ENCODE results near the gene ARFGAP1. TPM values are rescaled to one million over a fixed set of nuclear protein-coding genes. Genes with fewer than 3 reads are reported as not detected.

ARFGAP1 gene
- polyA plus RNA-seq, 1 donor (not counting 4 experiments of a cell fraction or from before 2014, with no cell fraction given): 31.5 TPM

DNA sequence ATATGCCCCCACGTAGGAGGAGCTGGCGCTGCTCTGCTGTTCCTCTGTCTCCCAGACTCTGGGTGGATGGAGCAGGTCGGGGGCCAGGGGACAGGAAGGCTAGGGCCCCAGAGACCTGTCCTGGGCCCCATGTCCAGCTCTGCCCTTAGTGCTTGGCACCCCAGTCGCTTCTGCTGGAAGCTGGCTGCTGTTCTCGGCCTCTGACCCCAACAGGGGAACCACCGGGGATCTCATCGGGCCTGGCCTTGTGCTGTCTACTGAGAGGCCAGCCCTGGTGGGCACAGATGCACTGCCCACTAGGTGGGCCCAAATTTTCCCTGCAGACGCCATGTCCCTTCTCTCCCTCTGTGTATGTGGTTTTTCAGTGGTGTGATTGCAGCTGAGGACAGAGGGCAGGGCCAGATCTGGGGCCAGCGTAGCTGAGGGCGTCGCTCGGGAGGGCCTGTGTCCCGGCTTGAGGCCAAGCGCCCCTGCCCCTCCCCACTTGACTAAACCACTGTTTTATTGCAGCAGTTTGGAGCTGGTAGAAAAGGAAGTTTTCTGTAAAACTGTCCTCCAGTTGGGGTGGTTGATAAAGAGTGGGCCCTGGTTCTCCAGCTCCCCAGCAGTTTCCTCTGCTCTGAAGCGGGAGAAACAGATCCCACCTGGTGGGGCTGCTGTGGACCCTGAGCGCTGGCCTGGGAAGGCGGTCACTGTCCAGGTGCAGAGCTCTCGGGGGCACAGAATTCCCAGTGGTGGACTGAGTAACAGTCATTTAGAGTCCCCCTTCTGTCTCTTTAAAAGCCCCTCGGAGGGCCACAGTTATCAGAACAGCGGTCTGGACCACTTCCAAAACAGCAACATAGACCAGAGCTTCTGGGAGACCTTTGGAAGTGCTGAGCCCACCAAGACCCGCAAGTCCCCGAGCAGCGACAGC lies 14.4 kb downstream of the ARFGAP1 start:
- no peak overlapping the region for H3K9ac ChIP-seq (ENCODE audit: control insufficient read depth, extremely low read depth, insufficient read depth, low read length)
- FAIRE-seq (no peak), DNase-seq (ENCODE audit: low read depth, low spot score) (no peak)
- H3K27me3 ChIP-seq (ENCODE audit: control insufficient read depth, extremely low read depth, insufficient read depth, low read length): no peaks in the 10 kb centered on the region
- no peaks in the 10 kb centered on the region for H3K9me3 ChIP-seq (ENCODE audit: control insufficient read depth, low read depth, low read length)
- no peak overlapping the region for H3K27ac ChIP-seq (ENCODE audit: control insufficient read depth, insufficient read depth, low read length)
- H3K4me3 ChIP-seq (ENCODE audit: control insufficient read depth in 2 of 3, extremely low read depth in 1 of 3, insufficient read depth in 2 of 3, low read depth in 1 of 3, low read length in 3 of 3): no peak overlapping the region
- TF ChIP-seq, protein P1, sequence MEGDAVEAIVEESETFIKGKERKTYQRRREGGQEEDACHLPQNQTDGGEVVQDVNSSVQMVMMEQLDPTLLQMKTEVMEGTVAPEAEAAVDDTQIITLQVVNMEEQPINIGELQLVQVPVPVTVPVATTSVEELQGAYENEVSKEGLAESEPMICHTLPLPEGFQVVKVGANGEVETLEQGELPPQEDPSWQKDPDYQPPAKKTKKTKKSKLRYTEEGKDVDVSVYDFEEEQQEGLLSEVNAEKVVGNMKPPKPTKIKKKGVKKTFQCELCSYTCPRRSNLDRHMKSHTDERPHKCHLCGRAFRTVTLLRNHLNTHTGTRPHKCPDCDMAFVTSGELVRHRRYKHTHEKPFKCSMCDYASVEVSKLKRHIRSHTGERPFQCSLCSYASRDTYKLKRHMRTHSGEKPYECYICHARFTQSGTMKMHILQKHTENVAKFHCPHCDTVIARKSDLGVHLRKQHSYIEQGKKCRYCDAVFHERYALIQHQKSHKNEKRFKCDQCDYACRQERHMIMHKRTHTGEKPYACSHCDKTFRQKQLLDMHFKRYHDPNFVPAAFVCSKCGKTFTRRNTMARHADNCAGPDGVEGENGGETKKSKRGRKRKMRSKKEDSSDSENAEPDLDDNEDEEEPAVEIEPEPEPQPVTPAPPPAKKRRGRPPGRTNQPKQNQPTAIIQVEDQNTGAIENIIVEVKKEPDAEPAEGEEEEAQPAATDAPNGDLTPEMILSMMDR (optimal IDR thresholded peaks at IDR 0.05 in 1 of 3, IDR thresholded peaks at IDR 0.05 in 1 of 3, conservative IDR thresholded peaks at IDR 0.05 in 1 of 3; ENCODE audit: extremely low read depth in 1 of 3, insufficient read depth in 2 of 3, low read length in 3 of 3): no peak
- TF ChIP-seq EZH2 (IDR thresholded peaks at IDR 0.05; ENCODE audit: low read length): no peak
- no peaks in the 10 kb centered on the region for H3K4me1 ChIP-seq (ENCODE audit: control insufficient read depth, extremely low read depth, insufficient read depth, low read length)
- no peaks in the 10 kb centered on the region for H3K79me2 ChIP-seq (ENCODE audit: control insufficient read depth, insufficient read depth, low read length)
- no peak overlapping the region for H2AFZ ChIP-seq (ENCODE audit: control insufficient read depth, low read length)
- no peaks in the 10 kb centered on the region for H3K9me1 ChIP-seq (ENCODE audit: control insufficient read depth, extremely low read depth, insufficient read depth, low read length)
- no peak overlapping the region for H3K4me2 ChIP-seq (ENCODE audit: control insufficient read depth, extremely low read depth, insufficient read depth, low read depth, low read length)
- peaks cover 8% of the 10 kb centered on the region for H4K20me1 ChIP-seq (ENCODE audit: control insufficient read depth, extremely low read depth, insufficient read depth, low read length)
- H3K36me3 ChIP-seq (ENCODE audit: control insufficient read depth in 2 of 2, extremely low read depth in 1 of 2, insufficient read depth in 2 of 2, low read length in 2 of 2): peaks cover 23 to 29% of the 10 kb centered on the region in 2 experiments
- dilution Hi-C loops (cut with MboI; ENCODE audit: extremely low pct_ligation_motif_present, low sequenced_read_pairs): loop anchor here (10.0 kb wide), 1 partner anchor 62 kb away; no protein-coding TSS in a partner anchor

DNA sequence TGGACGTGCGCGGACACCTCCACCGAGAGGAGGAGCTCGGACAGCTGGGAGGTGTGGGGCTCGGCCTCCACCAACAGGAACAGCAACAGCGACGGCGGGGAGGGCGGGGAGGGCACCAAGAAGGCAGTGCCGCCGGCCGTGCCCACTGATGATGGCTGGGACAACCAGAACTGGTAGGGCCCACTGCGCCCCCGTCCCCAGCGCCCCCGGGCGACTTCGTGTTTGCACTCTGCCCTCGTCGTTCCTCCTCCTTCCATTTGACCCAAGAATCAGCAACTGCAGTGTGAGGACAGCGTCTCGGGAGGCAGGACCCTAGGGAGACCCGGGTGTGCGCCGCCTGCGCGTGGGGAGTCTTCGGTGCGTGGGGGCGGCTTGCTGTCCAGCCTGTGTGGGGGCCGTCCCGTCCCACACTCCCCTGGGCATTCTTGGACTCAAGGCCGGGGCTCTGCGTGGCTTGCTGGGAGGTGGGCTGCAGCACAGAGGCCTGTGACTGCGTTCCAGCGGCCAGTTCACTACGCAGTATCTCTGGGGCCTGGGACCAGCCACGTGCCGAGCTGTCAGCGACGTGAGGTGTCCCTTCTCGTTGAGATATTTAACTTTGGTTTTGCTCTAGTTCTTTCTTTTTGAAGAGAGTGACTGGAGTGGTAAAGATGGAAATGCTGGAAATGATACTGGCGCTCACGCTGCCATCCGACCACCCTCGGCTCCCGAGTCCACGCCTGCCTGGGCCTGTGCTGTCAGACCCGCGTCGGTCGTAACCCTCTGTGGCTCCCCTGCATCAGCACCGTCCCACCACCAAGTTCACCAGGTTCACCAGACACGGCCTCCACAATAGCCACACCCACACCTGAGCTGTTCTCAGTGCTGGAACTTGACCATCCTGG lies 15.3 kb downstream of the ARFGAP1 start:
- Histone ChIP-seq H3K9ac (ENCODE audit: control insufficient read depth, extremely low read depth, insufficient read depth, low read length) (no peak overlapping the region), H3K4me1 (ENCODE audit: control insufficient read depth, extremely low read depth, insufficient read depth, low read length) (no peaks in the 10 kb centered on the region), H3K4me3 (ENCODE audit: control insufficient read depth in 2 of 3, extremely low read depth in 1 of 3, insufficient read depth in 2 of 3, low read depth in 1 of 3, low read length in 3 of 3) (no peak overlapping the region), H3K9me3 (ENCODE audit: control insufficient read depth, low read depth, low read length) (no peaks in the 10 kb centered on the region), H3K27me3 (ENCODE audit: control insufficient read depth, extremely low read depth, insufficient read depth, low read length) (no peaks in the 10 kb centered on the region), H2AFZ (ENCODE audit: control insufficient read depth, low read length) (no peak overlapping the region), H3K27ac (ENCODE audit: control insufficient read depth, insufficient read depth, low read length) (no peak overlapping the region), H4K20me1 (ENCODE audit: control insufficient read depth, extremely low read depth, insufficient read depth, low read length) (peaks cover 5% of the 10 kb centered on the region), H3K36me3 (ENCODE audit: control insufficient read depth in 2 of 2, extremely low read depth in 1 of 2, insufficient read depth in 2 of 2, low read length in 2 of 2) (peaks cover 20 to 24% of the 10 kb centered on the region in 2 experiments), H3K9me1 (ENCODE audit: control insufficient read depth, extremely low read depth, insufficient read depth, low read length) (no peaks in the 10 kb centered on the region), H3K4me2 (ENCODE audit: control insufficient read depth, extremely low read depth, insufficient read depth, low read depth, low read length) (no peak overlapping the region), H3K79me2 (ENCODE audit: control insufficient read depth, insufficient read depth, low read length) (no peaks in the 10 kb centered on the region)
- dilution Hi-C loops (cut with MboI; ENCODE audit: extremely low pct_ligation_motif_present, low sequenced_read_pairs): loop anchor here (10.0 kb wide), 1 partner anchor 63 kb away; no protein-coding TSS in a partner anchor
- TF ChIP-seq EZH2 (IDR thresholded peaks at IDR 0.05; ENCODE audit: low read length): no peak
- TF ChIP-seq, protein P1 (optimal IDR thresholded peaks at IDR 0.05 in 1 of 3, IDR thresholded peaks at IDR 0.05 in 1 of 3, conservative IDR thresholded peaks at IDR 0.05 in 1 of 3; ENCODE audit: extremely low read depth in 1 of 3, insufficient read depth in 2 of 3, low read length in 3 of 3): no peak
- DNase-seq (ENCODE audit: low read depth, low spot score) (no peak), FAIRE-seq (no peak)
